Endothelial cell of umbilical vein (primary cell): ENCODE measurements around the gene CHAF1A.

Source experiments
- CTCF ChIP-seq, 2 donors: IDR thresholded peaks; 1 replicate in 1 of 2; 2 replicates in 1 of 2; pipeline ENCODE4 v1.5.1; 2011; ENCODE audit warnings: low read length in 2 of 2, mild to moderate bottlenecking in 2 of 2, moderate library complexity in 2 of 2, control low read depth in 1 of 2, inconsistent platforms in 1 of 2, low read depth in 1 of 2; ENCODE audit not compliant: insufficient read depth in 1 of 2; ENCODE audit errors: extremely low read depth in 1 of 2
- EZH2 ChIP-seq: IDR thresholded peaks from 2 replicates; pipeline ENCODE4 v1.6.1; 2012; ENCODE audit warnings: borderline replicate concordance, low read depth, mild to moderate bottlenecking, moderate library complexity, low read length, inconsistent platforms; ENCODE audit not compliant: severe bottlenecking
- MAX ChIP-seq: IDR thresholded peaks from 2 replicates; pipeline ENCODE4 v1.6.1; 2011; ENCODE audit not compliant: insufficient read depth, insufficient read length
- MYC ChIP-seq: IDR thresholded peaks from one replicate; pipeline ENCODE4 v1.6.1; 2011; ENCODE audit warnings: mild to moderate bottlenecking, low read depth, low read length
- POLR2A ChIP-seq: IDR thresholded peaks from 2 replicates; pipeline ENCODE4 v1.6.1; 2012; ENCODE audit warnings: low read depth, mild to moderate bottlenecking, control low read depth, low read length
- POLR2AphosphoS5 ChIP-seq: IDR thresholded peaks from 2 replicates; pipeline ENCODE4 v1.6.1; 2012; ENCODE audit warnings: low read depth, mild to moderate bottlenecking, control low read depth, low read length, moderate library complexity; ENCODE audit not compliant: insufficient read depth

- TF ChIP-seq POLR2A (no peak), MAX (no peak), EZH2 (no peak), CTCF (IDR thresholded peaks at IDR 0.05; ENCODE audit: extremely low read depth in 1 of 2, insufficient read depth in 1 of 2, low read depth in 1 of 2, low read length in 2 of 2) (no peak), POLR2AphosphoS5 (no peak), MYC (no peak)
Measured at GRCh38 chr19:4365341-4365740, 37.1 kb upstream of the CHAF1A start.
